ENCODE data around the gene AOX1.
"Not testable (repeated sequence)": the region's sequence is repeated elsewhere in the genome, so short reads cannot be mapped to it uniquely, and the experiment has no call there.

AOX1 gene

DNA sequence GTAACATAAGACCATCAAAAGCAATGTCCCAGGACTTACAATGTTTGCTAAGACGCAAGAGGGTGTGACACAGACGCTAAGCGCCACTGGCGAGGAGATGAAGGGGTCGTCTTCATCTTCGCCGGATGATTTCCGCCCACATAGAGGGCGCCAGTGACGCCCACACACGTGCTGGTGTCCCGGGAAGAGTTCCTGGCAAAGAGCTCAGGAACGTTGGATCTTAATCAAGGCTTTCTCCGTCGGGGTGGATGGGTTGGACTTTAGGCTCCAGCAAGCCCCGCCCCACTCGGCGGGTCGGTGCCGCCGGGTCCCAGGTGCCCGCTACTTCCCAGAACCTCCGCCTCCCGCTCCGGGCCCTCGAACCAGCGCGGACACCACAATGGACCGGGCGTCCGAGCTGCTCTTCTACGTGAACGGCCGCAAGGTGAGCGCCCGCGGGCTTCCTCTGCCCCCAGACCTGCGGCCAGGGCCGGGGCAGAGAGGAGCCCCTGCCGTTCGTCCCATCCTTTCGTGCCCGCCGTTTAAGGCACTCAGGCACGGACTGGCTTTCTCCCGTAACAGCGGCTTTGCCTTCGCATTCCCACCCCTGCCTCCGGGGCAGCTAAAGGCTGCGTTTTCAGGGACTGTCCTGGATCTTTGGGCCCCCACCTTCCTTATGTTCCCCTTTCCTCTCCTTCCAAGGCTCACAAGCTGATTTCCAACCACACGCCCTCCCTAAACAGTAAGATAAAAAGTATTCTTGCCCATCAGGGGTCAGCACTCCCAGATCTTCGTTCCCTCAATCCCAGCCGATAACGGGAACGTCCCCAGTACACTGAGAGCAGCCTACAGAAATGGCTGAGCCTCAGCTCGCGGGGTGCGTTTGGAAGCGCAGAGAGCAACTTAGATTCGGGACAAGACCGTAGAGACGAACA, at the start of gene AOX1:
AOX1 (plus strand) TSS at position 285 of the 914 bp plus-strand sequence; CDS start at position 380, 95 bp downstream.
- no peaks in the 10 kb centered on the region for H3K9me3 Mint-ChIP-seq
- peak within 1 kb of the TSS in 1 of 2 donors; percentile 81 for H3K27ac Mint-ChIP-seq
- peak; percentile 20 to 21 for DNase-seq
- ATAC-seq: peak; percentile 59
- peaks cover 22% of the 10 kb centered on the region for H3K27me3 Mint-ChIP-seq
- H3K4me1 Mint-ChIP-seq: peaks cover 13% of the 10 kb centered on the region
- peak within 1 kb of the TSS; percentile 78 to 79 for H3K4me3 Mint-ChIP-seq

DNA sequence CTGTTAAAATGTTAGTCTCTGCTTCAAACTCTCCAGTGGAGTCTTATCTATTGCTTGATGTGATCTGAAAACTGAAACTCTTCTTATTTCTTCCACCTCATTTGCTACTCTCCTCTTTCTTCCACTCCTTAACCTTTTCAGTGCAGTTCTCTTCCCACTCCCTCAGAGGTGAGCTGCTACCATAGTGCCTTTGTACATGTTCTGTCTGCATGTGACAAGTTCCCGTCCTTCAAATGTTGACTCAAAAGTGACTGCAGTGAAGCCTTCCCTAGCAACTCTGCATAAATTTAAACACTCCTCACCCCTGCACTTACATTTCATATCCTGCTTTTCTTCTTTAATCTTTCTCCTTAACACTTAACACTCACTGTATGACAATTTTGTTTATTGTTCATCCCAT, 47.7 kb upstream of the AOX1 start:
- no peak overlapping the region for H3K27ac Mint-ChIP-seq

DNA sequence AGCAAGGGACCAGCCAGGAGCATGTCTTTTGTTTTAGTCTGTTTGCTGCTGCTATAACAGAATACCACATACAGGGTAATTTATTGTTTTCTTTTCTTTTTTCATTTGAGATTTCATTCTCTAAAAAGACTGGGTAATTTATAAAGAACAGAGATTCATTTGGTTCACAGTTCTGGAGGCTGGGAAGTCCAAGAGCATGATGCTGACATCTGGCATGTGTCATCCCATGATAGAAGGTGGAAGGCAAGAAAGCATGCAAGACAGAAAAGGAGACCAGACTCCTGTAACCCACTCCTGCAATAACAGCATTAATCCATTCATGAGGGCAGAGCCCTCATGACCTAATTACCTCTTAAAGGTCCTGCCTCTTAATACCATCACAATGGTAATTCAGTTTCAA, 45.0 kb upstream of the AOX1 start:
- Mint-ChIP-seq H3K4me1 (no peaks in the 10 kb centered on the region), H3K4me3 (no peak overlapping the region), H3K9me3 (no peaks in the 10 kb centered on the region), H3K27me3 (no peaks in the 10 kb centered on the region), H3K27ac (no peak overlapping the region)
- ATAC-seq: no peak
- DNase-seq: no peak

More for the DNA sequence above, 47.7 kb upstream of the AOX1 start:
- Mint-ChIP-seq H3K27me3 (no peaks in the 10 kb centered on the region), H3K4me1 (no peaks in the 10 kb centered on the region), H3K4me3 (no peak overlapping the region), H3K9me3 (no peaks in the 10 kb centered on the region)
- ATAC-seq: no peak
- no peak for DNase-seq

DNA sequence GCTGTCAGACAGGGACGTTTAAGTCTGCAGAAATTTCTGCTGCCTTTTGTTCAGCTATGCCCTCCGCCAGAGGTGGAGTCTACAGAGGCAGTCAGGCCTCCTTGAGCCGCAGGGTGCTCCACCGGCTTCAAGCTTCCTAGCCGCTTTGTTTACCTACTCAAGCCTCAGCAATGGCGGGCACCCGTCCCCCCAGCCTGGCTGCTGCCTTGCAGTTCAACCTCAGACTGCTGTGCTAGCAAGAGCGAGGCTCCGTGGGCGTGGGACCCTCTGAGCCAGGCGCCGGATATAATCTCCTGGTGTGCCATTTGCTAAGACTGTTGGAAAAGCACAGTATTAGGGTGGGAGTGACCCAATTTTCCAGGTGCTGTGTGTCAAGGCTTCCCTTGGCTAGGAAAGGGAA, 19.2 kb upstream of the AOX1 start:
- not testable (repeated sequence) for DNase-seq, H3K4me3 Mint-ChIP-seq, ATAC-seq, H3K27me3 Mint-ChIP-seq, H3K4me1 Mint-ChIP-seq, H3K9me3 Mint-ChIP-seq, H3K27ac Mint-ChIP-seq

DNA sequence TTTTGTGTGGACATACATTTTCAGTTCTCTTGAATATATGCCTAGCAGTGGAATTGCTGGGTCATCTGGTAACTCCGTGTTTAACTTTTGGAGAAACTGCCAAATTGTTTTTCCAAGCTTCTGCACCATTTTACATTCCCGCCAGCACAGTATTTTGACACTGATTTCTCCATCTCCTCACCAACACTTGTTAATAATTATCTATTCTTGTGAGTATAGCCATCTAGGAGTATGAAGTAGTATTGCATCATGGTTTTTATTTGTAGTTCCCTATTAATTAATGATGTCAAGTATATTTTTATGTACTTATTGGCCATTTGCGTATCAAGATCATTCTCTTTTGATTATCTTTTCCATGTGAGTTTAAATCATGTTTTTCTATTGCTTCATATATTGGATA, 17.9 kb upstream of the AOX1 start:
- Mint-ChIP-seq H3K27ac (no peak overlapping the region), H3K27me3 (no peaks in the 10 kb centered on the region), H3K9me3 (peaks cover 0 to 8% of the 10 kb centered on the region in 2 donors), H3K4me1 (peaks cover 7% of the 10 kb centered on the region), H3K4me3 (no peak overlapping the region)
- no peak for DNase-seq
- ATAC-seq: no peak

DNA sequence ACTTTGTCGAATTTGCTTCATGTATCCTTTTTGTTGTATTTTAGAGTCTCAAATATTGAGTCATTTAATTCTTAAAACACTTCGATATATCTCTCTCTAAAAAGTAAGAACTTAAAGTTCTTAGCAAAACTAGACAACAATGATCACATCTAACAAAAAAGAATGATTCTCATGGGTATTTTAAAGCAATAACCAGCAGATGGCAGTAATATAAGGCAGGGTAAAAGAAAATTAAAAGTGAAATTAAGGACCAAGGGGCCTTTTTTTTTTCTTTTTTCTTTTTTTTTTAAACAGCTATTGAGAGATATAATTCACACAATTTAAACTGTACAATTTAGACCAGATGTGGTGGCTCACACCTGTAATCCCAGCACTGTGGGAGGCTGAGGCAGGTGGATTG, 9.9 kb upstream of the AOX1 start:
- H3K27ac Mint-ChIP-seq: no peak overlapping the region

DNA sequence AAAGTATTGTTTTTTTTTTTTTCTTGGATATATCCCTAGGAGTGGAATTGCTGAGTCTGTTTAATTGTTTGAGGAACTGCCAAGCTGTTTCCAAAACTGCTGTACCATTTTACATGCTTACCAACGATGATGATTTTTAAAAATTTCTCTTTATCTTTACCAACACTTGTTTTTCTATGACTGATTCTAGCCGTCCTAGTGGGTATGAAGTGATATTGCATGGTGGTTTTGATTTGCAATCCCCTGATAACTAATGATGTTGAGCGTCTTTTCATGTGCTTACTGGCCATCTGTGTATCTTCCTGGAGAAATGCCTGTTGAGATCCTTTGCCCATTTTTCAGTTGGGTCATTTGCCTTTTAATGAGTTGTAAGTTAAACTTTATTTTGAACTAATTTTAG, 8.8 kb upstream of the AOX1 start:
- no peaks in the 10 kb centered on the region for H3K27me3 Mint-ChIP-seq
- DNase-seq (no peak), ATAC-seq (no peak)
- no peak overlapping the region for H3K27ac Mint-ChIP-seq
- H3K4me1 Mint-ChIP-seq: peaks cover 11% of the 10 kb centered on the region
- H3K4me3 Mint-ChIP-seq: no peak overlapping the region
- no peaks in the 10 kb centered on the region for H3K9me3 Mint-ChIP-seq

More for the DNA sequence above, 9.9 kb upstream of the AOX1 start:
- DNase-seq: no peak
- no peaks in the 10 kb centered on the region for H3K27me3 Mint-ChIP-seq
- peaks cover 11% of the 10 kb centered on the region for H3K4me1 Mint-ChIP-seq
- ATAC-seq: no peak
- H3K4me3 Mint-ChIP-seq: no peak overlapping the region
- H3K9me3 Mint-ChIP-seq: no peaks in the 10 kb centered on the region

DNA sequence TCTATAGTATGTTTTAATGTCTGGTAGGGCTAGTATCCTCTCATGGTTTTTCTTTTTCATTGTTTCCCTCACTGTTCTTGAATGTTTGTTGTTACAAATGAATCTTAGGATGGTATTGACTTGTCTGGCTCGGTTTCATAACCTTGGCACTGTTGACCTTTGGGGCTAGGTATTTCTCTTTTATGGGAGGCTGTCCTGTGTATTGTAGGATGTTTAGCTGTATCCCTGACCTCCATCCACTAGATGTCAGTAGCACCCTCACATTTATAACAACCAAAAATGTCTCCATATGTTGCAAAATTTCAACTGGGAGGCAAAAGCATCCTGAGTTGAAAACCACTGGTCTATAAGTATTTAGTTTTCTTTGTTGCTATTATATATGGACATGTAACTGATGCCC, 7.0 kb upstream of the AOX1 start:
- no peak overlapping the region for H3K27ac Mint-ChIP-seq
- H3K4me3 Mint-ChIP-seq: no peak overlapping the region
- DNase-seq: no peak
- peaks cover 11% of the 10 kb centered on the region for H3K4me1 Mint-ChIP-seq
- H3K27me3 Mint-ChIP-seq: peaks cover 5% of the 10 kb centered on the region
- no peaks in the 10 kb centered on the region for H3K9me3 Mint-ChIP-seq
- ATAC-seq: peak; percentile 76

DNA sequence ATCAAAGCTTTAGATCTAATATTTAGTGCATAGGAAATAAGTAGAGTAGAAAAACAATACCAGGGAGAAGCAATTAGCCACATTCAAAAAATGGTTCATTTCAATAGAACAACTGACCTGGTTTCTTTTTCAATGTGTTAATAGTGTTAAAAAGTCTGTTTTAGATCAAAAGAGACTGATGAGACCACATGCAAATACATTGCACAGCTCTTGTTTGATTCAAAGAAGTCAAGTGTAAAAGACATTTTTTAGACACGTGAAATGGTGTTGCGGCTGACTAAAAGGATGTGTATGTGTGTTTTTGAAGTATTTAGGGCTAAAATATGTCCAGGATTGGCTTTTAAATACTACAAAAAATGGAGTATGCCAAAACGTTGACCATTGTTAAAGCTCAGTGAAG, 1.2 kb upstream of the AOX1 start:
- no peak overlapping the region for H3K27ac Mint-ChIP-seq
- peak overlapping the region in 1 of 2 donors; percentile 23 for H3K4me3 Mint-ChIP-seq
- no peak for ATAC-seq

DNA sequence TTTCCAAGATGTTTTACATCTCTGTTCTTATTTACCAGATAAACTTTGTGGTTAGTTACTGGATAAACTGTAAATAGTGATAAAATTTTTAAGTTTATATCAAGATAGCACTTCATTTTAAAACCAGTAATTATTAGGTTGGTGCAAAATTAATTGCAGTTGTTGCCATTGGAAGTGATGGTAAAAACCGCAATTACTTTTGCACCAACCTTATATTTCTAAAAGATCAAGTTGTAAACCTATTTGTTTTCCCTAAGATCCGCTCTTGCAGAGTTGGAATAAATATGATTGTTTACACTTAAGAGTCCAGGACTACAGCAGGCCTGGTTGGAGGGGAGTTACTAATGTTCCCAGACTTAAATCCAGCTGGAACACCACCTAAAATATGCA, 479 bp upstream of the AOX1 start:
- Mint-ChIP-seq H3K27ac (no peak overlapping the region), H3K9me3 (no peaks in the 10 kb centered on the region), H3K4me1 (peaks cover 13% of the 10 kb centered on the region), H3K27me3 (peaks cover 16% of the 10 kb centered on the region), H3K4me3 (peak overlapping the region; percentile 78 to 79)
- DNase-seq: no peak
- no peak for ATAC-seq

More for the DNA sequence above, 1.2 kb upstream of the AOX1 start:
- Mint-ChIP-seq H3K27me3 (peaks cover 13% of the 10 kb centered on the region), H3K4me1 (peaks cover 13% of the 10 kb centered on the region), H3K9me3 (no peaks in the 10 kb centered on the region)
- no peak for DNase-seq

DNA sequence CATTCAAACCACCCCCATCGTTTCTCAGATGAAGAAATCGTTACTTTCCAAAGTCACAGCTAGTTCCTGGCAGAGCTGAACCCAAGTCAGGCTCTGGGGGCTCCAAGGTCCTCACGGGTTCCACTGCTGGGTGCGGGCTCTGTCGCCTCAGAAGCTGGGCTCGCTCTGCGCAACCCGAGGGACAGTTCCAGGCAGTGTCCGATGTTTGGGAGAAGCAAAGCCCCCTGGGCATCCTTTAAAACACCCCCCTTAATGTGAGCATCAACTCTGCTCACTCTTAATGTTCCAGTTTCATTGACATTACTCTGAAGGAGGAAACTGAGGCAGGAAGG, 796 bp downstream of the AOX1 start:
- ATAC-seq (peak; percentile 3), DNase-seq (no peak)
- H3K27ac Mint-ChIP-seq: peak overlapping the region in 1 of 2 donors; percentile 19
- peaks cover 24% of the 10 kb centered on the region for H3K27me3 Mint-ChIP-seq
- peak overlapping the region; percentile 78 to 79 for H3K4me3 Mint-ChIP-seq
- H3K4me1 Mint-ChIP-seq: peaks cover 13% of the 10 kb centered on the region
- no peaks in the 10 kb centered on the region for H3K9me3 Mint-ChIP-seq

DNA sequence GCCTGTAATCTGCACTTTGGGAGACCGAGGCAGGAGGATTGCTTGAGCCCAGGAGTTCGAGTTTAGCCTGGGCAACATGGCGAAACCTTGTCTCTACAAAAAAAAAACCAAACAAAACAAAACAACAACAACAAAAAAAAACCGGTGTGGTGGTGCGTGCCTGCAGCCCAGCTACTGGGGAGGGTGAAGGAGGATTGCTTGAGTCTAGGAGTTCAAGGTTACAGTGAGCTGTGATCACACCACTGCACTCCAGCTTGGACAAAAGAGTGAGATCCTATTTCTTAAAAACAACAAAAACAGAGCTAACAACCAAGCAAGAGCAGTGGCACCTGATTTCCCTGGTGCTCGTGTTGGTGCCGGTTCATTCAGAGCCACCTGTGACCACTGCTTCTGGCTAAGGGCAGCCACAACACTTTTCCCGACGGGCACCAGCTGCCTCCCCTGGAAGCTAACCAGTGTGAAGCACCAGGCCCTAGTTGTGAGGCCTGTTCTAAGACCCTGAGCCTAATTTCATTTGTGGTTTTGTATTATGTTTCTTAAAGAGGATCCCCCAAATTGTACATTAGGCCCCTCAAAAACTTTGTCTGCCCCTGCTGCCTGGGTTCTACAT, 1.3 kb downstream of the AOX1 start:
- no peaks in the 10 kb centered on the region for H3K9me3 Mint-ChIP-seq
- H3K4me1 Mint-ChIP-seq: peaks cover 13% of the 10 kb centered on the region
- DNase-seq (no peak), ATAC-seq (no peak)
- H3K4me3 Mint-ChIP-seq: no peak overlapping the region
- peak overlapping the region in 1 of 2 donors; percentile 19 for H3K27ac Mint-ChIP-seq
- peaks cover 24% of the 10 kb centered on the region for H3K27me3 Mint-ChIP-seq

DNA sequence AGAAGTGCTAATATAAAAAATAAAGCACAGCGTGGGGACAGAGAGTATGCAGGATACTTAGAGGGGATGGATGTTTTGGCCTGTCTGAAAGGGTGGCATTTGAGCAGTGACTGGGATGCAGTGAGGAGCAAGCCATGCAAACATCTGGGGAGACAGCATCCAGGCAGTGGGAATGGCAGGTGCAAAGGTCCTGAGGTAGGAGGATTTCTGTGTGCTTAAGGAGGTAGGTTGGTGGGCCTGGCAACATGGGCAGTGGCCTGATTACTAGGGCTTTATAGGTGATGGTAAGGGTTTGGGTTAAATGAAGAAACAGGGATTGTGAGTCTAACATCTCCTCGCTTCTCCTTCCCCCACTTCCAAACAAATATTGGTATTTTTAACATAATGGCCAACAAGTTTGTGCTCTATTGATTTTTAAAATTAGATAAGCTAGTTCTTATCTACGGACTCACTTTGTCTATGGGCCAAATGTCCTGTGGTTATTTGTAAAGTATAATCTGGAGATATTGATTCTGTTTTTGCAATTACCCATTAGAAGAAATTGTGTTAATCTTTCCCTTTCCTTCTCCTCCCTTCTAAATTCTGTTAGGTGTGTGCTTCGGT, 2.4 kb downstream of the AOX1 start:
- ATAC-seq (no peak), DNase-seq (no peak)
- no peaks in the 10 kb centered on the region for H3K9me3 Mint-ChIP-seq
- no peak overlapping the region for H3K4me3 Mint-ChIP-seq
- H3K4me1 Mint-ChIP-seq: peaks cover 13% of the 10 kb centered on the region
- no peak overlapping the region for H3K27ac Mint-ChIP-seq
- peaks cover 26% of the 10 kb centered on the region for H3K27me3 Mint-ChIP-seq

DNA sequence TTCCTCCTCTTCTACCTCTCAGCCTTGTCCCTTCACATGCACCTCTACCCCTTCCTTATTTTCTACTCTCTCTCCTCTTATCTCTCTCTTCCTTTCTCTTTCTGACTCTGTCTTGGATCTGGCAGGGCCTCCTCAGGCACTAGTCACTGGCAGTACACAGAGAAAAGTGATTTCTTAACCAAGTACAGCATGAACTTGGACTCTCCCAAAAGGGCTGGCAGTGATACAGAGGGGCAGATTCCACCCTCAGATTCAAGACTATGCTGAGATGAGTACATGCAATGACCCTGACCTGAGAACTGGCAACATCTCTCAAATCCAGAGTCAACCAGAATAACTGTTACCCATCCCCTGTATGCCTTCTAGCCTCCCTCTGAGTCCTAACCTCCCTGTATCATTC, 4.3 kb downstream of the AOX1 start:
- ATAC-seq: peak; percentile 24
- no peak overlapping the region for H3K4me3 Mint-ChIP-seq
- H3K27me3 Mint-ChIP-seq: peaks cover 33% of the 10 kb centered on the region
- no peak overlapping the region for H3K27ac Mint-ChIP-seq
- H3K9me3 Mint-ChIP-seq: no peaks in the 10 kb centered on the region
- H3K4me1 Mint-ChIP-seq: peaks cover 7% of the 10 kb centered on the region
- no peak for DNase-seq

DNA sequence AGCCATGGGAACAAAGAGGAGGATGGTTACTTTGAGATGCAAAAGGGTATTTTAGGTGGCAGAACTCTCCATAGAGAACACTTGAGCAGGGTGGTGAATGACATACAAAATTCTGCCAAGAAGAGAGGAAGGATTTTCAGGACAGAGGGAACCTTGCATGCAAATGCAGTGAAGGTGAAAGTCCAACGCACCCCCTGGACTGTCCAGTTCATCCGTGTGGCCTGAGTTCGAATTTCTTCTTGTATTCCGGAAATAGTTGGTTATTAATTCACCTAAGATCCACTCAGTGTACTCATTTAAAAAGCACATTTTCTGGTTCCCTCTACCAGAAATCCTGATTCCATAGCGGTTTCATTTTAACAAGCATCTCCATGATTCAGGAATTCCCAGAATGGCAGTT, 5.5 kb downstream of the AOX1 start:
- Mint-ChIP-seq H3K4me1 (peaks cover 3% of the 10 kb centered on the region), H3K9me3 (no peaks in the 10 kb centered on the region), H3K4me3 (no peak overlapping the region), H3K27me3 (peaks cover 35% of the 10 kb centered on the region), H3K27ac (no peak overlapping the region)
- ATAC-seq (no peak), DNase-seq (no peak)

Measured in stimulated activated naive CD8-positive, alpha-beta T cell treated with anti-CD3 and anti-CD28 coated beads, Interleukin-15, amount 100 ng/mL, for 72 hours (primary cell).